Esophagus squamous epithelium (tissue), 5 donors: Measurements from ENCODE around the gene TIMP2. TPM values are rescaled to one million over a fixed set of nuclear protein-coding genes. Genes with fewer than 3 reads are reported as not detected.

Source experiments
- DNase-seq: peaks from one replicate; lab custom pipeline; 2025; lab: John Stamatoyannopoulos, UW
- H3K27ac ChIP-seq, 4 donors: fragments of 200-600 bp; sonication (generic); one replicate each; pipeline ENCODE4 v1.5.1; 2016 to 2019; ENCODE audit warnings: mild to moderate bottlenecking in 1 of 4
- H3K27me3 ChIP-seq, 4 donors: fragments of 200-600 bp; sonication (generic); 1 replicate in 3 of 4; 2 replicates in 1 of 4; pipeline versions ENCODE4 v1.5.1 to v1.6.0; 2017 to 2021; ENCODE audit warnings: antibody characterized with exemption in 1 of 4
- H3K36me3 ChIP-seq, 3 donors: fragments of 200-600 bp; sonication (generic); one replicate each; pipeline ENCODE4 v1.5.1; 2016 to 2019
- H3K4me1 ChIP-seq, 3 donors: fragments of 200-600 bp; sonication (generic); one replicate each; pipeline ENCODE4 v1.5.1; 2017 to 2019
- H3K4me3 ChIP-seq, 4 donors: fragments of 200-600 bp; sonication (generic); 1 replicate in 3 of 4; 2 replicates in 1 of 4; pipeline ENCODE4 v1.5.1; 2016 to 2019; ENCODE audit warnings: mild to moderate bottlenecking in 2 of 4, moderate library complexity in 1 of 4
- H3K9me3 ChIP-seq, 3 donors: fragments of 200-600 bp; sonication (generic); one replicate each; pipeline ENCODE4 v1.5.1; 2016 to 2019
- CTCF ChIP-seq, 6 experiments: fragments of 450-650 bp in 4 of 6; fragments of 200-600 bp in 2 of 6; sonication (generic) in 2 of 6; IDR thresholded peaks; one replicate each; pipeline ENCODE4 v1.5.1; 2016 to 2019; ENCODE audit warnings: antibody characterized with exemption in 6 of 6, mild to moderate bottlenecking in 4 of 6, moderate library complexity in 4 of 6
- POLR2A ChIP-seq, 4 donors: fragments of 450-650 bp; IDR thresholded peaks; one replicate each; pipeline ENCODE4 v1.6.1; 2017; ENCODE audit warnings: antibody characterized with exemption in 4 of 4, mild to moderate bottlenecking in 4 of 4, moderate library complexity in 3 of 4
- WGBS, 2 donors: methylation state at CpG; one replicate each; pipeline ENCODE4 v1.1.5; 2018; 5-methylcytosine and 5-hydroxymethylcytosine counted together
- intact Hi-C: fragments of 100-400 bp; cut with DNase I; formaldehyde crosslinking; loops from one replicate; pipeline ENCODE4 v1.15.0; 2022
- total RNA-seq, 4 donors: library from RNA; depleted of rRNA; stranded (reverse); fragments of >200 nt; gene quantifications; one replicate each; pipeline ENCODE4 v1.1.0, GENCODE V29; 2016
- donor health status: DM: yes; HTN: yes; CAD: no.

The TIMP2 gene
- total RNA-seq, 4 donors from 2014 or later: 6.1 to 154 (median 28.2) TPM

DNA sequence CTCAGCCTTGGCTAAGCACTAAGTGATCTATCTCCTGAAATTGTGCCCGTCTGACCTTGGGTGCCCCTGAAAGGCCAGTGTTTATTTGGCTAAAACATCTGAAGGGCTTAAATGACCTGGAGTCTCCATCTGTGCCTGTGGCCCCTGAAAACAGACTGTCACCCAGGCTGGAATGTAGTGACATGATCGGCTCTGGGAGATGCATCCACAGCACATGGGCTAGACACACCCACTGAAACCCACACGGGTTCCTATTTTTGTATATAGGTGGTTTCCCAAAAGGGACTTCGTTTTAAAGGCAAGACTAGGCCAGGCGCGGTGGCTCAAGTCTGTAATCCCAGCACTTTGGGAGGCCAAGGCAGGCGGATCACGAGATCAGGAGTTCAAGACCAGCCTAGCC is 35.7 kb downstream of the TIMP2 start:
- intact Hi-C loops: no loop called here
- 43 to 69% methylated on average over 5 to 8 of the region's 8 CpGs for WGBS, 2 donors
- Histone ChIP-seq H3K4me1 (peaks cover 10 to 86% (median 60%) of the 10 kb centered on the region in 3 donors), H3K27me3 (no peaks in the 10 kb centered on the region), H3K9me3 (no peaks in the 10 kb centered on the region), H3K4me3 (no peak overlapping the region), H3K36me3 (no peaks in the 10 kb centered on the region), H3K27ac (peak overlapping the region in 3 of 4 donors; percentile 15 to 65 (median 25))
- DNase-seq: no peak
- no peak for TF ChIP-seq POLR2A (IDR thresholded peaks at IDR 0.05)
- TF ChIP-seq CTCF (IDR thresholded peaks at IDR 0.05): no peak

GRCh38 chr17:78888941-78889518 is 36.2 kb downstream of the TIMP2 start:
- Histone ChIP-seq H3K27me3 (no peaks in the 10 kb centered on the region), H3K27ac (peak overlapping the region in 3 of 4 donors; percentile 7 to 65 (median 15)), H3K36me3 (no peaks in the 10 kb centered on the region), H3K9me3 (no peaks in the 10 kb centered on the region), H3K4me1 (peaks cover 15 to 86% (median 60%) of the 10 kb centered on the region in 3 donors), H3K4me3 (no peak overlapping the region)
- WGBS, 2 donors: 47 to 52% methylated on average over 10 of the region's 10 CpGs
- TF ChIP-seq CTCF (IDR thresholded peaks at IDR 0.05) (no peak), POLR2A (IDR thresholded peaks at IDR 0.05) (no peak)
- intact Hi-C loops: no loop called here
- DNase-seq: no peak

DNA sequence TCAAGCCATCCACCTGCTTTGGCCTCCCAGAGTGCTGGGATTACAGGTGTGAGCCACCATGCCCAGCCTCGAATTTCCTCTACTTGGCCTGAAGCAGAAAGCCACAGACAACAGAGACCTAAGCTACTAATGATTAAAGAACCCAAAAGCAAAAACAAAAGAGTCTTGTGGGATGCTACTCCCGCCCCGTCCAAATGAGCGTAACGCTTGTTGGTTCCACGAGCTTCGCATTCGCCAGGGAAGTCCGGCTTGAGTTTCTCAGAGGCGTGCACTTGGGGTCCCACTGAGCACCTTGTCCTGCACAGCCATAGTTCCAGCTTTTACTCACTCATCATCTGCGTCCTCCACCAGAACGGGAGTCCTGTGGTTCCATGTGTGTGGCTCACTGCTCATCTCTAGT is 38.2 kb downstream of the TIMP2 start:
- H3K4me1 ChIP-seq: peaks cover 29 to 86% (median 62%) of the 10 kb centered on the region in 3 donors
- peak overlapping the region in 1 of 4 donors; percentile 93 for H3K27ac ChIP-seq
- no peaks in the 10 kb centered on the region for H3K27me3 ChIP-seq
- H3K9me3 ChIP-seq: no peaks in the 10 kb centered on the region
- intact Hi-C loops: no loop called here
- WGBS, 2 donors: 86 to 92% methylated on average over 11 to 12 of the region's 12 CpGs
- DNase-seq: no peak
- H3K4me3 ChIP-seq: no peak overlapping the region
- TF ChIP-seq POLR2A (IDR thresholded peaks at IDR 0.05) (no peak), CTCF (IDR thresholded peaks at IDR 0.05) (no peak)
- H3K36me3 ChIP-seq: no peaks in the 10 kb centered on the region

GRCh38 chr17:78885956-78886355 is 39.2 kb downstream of the TIMP2 start:
- DNase-seq: no peak
- Histone ChIP-seq H3K9me3 (no peaks in the 10 kb centered on the region), H3K27me3 (no peaks in the 10 kb centered on the region), H3K4me3 (no peak overlapping the region), H3K4me1 (peaks cover 29 to 86% (median 52%) of the 10 kb centered on the region in 3 donors), H3K27ac (peak overlapping the region; percentile 7 to 96 (median 92)), H3K36me3 (no peaks in the 10 kb centered on the region)
- 56 to 100% methylated on average over 1 to 5 of the region's 8 CpGs for WGBS, 2 donors
- intact Hi-C loops: no loop called here
- no peak for TF ChIP-seq POLR2A (IDR thresholded peaks at IDR 0.05)
- no peak for TF ChIP-seq CTCF (IDR thresholded peaks at IDR 0.05)

DNA sequence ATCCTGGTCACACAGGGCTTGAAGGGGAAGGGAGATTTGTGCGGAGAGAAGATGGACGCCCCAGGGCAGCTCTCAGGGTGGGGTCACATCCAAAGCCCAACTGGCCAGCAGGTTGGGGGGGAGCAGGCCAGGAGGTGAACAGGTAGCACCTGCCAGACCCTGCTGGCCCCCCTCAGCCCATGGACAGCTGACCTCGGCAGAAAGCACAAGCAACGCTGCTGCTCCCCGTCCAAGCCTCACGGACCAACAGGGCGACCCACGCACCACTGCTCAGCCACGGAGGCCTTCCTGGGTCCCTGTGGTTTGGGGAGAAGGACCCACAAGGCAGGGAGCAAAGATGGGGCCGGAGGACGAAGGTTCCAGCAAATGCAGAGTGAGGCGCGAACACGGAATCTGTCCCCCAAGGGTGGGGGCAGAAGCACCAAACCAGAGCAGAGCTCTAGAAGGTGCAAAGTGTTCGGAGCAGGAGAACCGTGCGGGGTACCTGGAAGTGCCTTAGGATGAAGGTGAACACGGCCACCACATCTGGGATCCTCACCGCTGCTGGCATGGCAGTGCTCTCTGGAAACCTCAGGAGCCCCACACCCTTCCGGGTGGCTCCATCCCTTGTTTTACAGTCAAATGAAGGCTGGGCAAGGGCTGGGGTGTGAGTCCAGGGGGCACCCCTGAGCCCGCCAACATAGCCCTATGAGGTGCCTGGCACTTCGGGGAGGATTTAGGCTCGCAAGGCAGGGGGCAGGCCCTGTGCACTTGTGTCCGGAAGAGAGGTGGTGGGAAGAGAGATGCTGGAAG is 40.1 kb downstream of the TIMP2 start:
- DNase-seq: no peak
- Histone ChIP-seq H3K27ac (peak overlapping the region; percentile 78 to 96 (median 92)), H3K36me3 (no peaks in the 10 kb centered on the region), H3K27me3 (no peaks in the 10 kb centered on the region), H3K4me3 (peak overlapping the region in 1 of 4 donors; percentile 29), H3K9me3 (no peaks in the 10 kb centered on the region), H3K4me1 (peaks cover 29 to 86% (median 57%) of the 10 kb centered on the region in 3 donors)
- 89% methylated on average over 9 to 12 of the region's 24 CpGs for WGBS, 2 donors
- TF ChIP-seq POLR2A (IDR thresholded peaks at IDR 0.05) (no peak), CTCF (IDR thresholded peaks at IDR 0.05) (no peak)
- intact Hi-C loops: no loop called here
